Lower lobe of right lung (tissue), 2 donors: Measurements from ENCODE around the gene VIPR2. TPM values are rescaled to one million over a fixed set of nuclear protein-coding genes. Genes with fewer than 3 reads are reported as not detected.

Experiments
- ATAC-seq, 2 donors: fragments of 200-7000 bp; cut with Tn5 transposase; one replicate each; pipeline ENCODE4 v1.9.1; 2020 to 2022; ENCODE audit warnings: mild to moderate bottlenecking in 2 of 2, moderate library complexity in 2 of 2
- DNase-seq: peaks from one replicate; pipeline ENCODE4 v3.0.0-alpha.2; 2020
- H3K27ac ChIP-seq: fragments of 200-600 bp; one replicate; pipeline ENCODE4 v1.8.0; 2022
- H3K27me3 ChIP-seq: fragments of 200-600 bp; one replicate; pipeline ENCODE4 v1.8.0; 2022; ENCODE audit warnings: low read depth
- H3K36me3 ChIP-seq: fragments of 200-600 bp; one replicate; pipeline ENCODE4 v1.8.0; 2022; ENCODE audit warnings: mild to moderate bottlenecking
- H3K4me1 ChIP-seq: fragments of 200-600 bp; one replicate; pipeline ENCODE4 v1.8.0; 2022
- H3K4me3 ChIP-seq: fragments of 200-600 bp; one replicate; pipeline ENCODE4 v1.8.0; 2022; ENCODE audit warnings: mild to moderate bottlenecking
- H3K9me3 ChIP-seq: fragments of 200-600 bp; one replicate; pipeline ENCODE4 v1.8.0; 2022
- intact Hi-C: fragments of 100-400 bp; cut with DNase I; formaldehyde crosslinking; loops from one replicate; pipeline ENCODE4 v1.11.0; 2022
- total RNA-seq: library from RNA; stranded (reverse); fragmentation: NEBNext Ultra II Directional; extraction: Animal tissue kit (Norgen Biotek cat#: 25700); gene quantifications from one replicate; pipeline ENCODE4 v1.2.1, GENCODE V29; 2021
- TF ChIP-seq, protein P1 (sequence below): fragments of 200-600 bp; IDR thresholded peaks from one replicate; pipeline ENCODE4 v1.8.0; 2022; ENCODE audit warnings: antibody characterized with exemption, mild to moderate bottlenecking
- donor health status: DM: no; HTN: yes; CAD: no; lungs with severe emphysema.

The VIPR2 gene
- total RNA-seq, 1 donor from 2014 or later = 0.80 TPM

- H3K27me3 ChIP-seq = peaks cover 23% of the 10 kb centered on the region
- H3K4me3 ChIP-seq = no peak overlapping the region
- H3K27ac ChIP-seq = no peak overlapping the region
- ATAC-seq = no peak
- intact Hi-C loops = no loop called here
- no peaks in the 10 kb centered on the region for H3K9me3 ChIP-seq
- no peaks in the 10 kb centered on the region for H3K4me1 ChIP-seq
- DNase-seq = no peak
- H3K36me3 ChIP-seq = no peaks in the 10 kb centered on the region
- TF ChIP-seq, protein P1, sequence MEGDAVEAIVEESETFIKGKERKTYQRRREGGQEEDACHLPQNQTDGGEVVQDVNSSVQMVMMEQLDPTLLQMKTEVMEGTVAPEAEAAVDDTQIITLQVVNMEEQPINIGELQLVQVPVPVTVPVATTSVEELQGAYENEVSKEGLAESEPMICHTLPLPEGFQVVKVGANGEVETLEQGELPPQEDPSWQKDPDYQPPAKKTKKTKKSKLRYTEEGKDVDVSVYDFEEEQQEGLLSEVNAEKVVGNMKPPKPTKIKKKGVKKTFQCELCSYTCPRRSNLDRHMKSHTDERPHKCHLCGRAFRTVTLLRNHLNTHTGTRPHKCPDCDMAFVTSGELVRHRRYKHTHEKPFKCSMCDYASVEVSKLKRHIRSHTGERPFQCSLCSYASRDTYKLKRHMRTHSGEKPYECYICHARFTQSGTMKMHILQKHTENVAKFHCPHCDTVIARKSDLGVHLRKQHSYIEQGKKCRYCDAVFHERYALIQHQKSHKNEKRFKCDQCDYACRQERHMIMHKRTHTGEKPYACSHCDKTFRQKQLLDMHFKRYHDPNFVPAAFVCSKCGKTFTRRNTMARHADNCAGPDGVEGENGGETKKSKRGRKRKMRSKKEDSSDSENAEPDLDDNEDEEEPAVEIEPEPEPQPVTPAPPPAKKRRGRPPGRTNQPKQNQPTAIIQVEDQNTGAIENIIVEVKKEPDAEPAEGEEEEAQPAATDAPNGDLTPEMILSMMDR = no peak
These were observed 117.4 kb downstream of the VIPR2 start for GRCh38 chr7:159027056-159027788.

- Histone ChIP-seq H3K27ac (no peak overlapping the region), H3K27me3 (peaks cover 23% of the 10 kb centered on the region), H3K4me1 (no peaks in the 10 kb centered on the region), H3K4me3 (no peak overlapping the region), H3K36me3 (no peaks in the 10 kb centered on the region), H3K9me3 (no peaks in the 10 kb centered on the region)
- intact Hi-C loops = no loop called here
- no peak for ATAC-seq
- TF ChIP-seq, protein P1 = no peak
- no peak for DNase-seq
These were observed 118.2 kb downstream of the VIPR2 start for GRCh38 chr7:159026271-159027055.

DNA sequence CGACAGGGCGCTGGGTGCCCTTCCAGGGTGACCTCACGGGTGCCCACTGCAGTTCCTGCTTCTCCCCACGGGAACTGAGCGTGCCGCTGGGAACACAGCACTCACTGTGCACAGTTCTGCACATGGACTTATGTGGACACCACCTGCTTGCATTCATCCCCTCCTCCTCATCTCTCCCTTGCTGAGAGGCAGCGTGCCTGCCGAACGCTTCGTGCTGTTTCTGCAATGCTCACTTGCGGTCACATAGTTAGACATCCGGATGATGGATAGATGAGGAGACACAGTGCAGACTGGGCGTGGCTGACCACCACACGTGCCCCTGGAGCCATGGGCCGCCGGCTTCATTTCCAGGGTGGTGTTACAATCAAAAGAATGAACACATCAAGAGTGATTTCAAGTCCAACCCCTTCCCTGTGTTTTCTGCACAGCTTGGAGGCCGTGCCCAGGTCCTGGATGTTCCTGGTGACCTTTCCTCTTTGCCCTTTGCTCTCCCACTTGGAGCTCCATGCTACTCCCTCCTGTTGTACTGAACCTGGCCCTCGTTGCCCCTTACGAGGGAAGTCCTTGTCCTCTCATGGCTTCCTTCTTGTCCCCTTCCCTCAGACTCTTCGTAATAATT, 119.4 kb downstream of the VIPR2 start:
- intact Hi-C loops = no loop called here
- TF ChIP-seq, protein P1 = no peak

GRCh38 chr7:159024280-159024951, 120.3 kb downstream of the VIPR2 start:
- H3K4me3 ChIP-seq = no peak overlapping the region
- no peaks in the 10 kb centered on the region for H3K4me1 ChIP-seq
- no peaks in the 10 kb centered on the region for H3K36me3 ChIP-seq
- intact Hi-C loops = no loop called here
- ATAC-seq (no peak), DNase-seq (no peak)
- H3K27ac ChIP-seq = no peak overlapping the region
- peaks cover 6% of the 10 kb centered on the region for H3K27me3 ChIP-seq
- TF ChIP-seq, protein P1 = no peak
- no peaks in the 10 kb centered on the region for H3K9me3 ChIP-seq

More for the DNA sequence above, 119.4 kb downstream of the VIPR2 start:
- Histone ChIP-seq H3K9me3 (no peaks in the 10 kb centered on the region), H3K27me3 (peaks cover 13% of the 10 kb centered on the region), H3K36me3 (no peaks in the 10 kb centered on the region), H3K27ac (no peak overlapping the region), H3K4me1 (no peaks in the 10 kb centered on the region), H3K4me3 (no peak overlapping the region)
- ATAC-seq = no peak
- no peak for DNase-seq

DNA sequence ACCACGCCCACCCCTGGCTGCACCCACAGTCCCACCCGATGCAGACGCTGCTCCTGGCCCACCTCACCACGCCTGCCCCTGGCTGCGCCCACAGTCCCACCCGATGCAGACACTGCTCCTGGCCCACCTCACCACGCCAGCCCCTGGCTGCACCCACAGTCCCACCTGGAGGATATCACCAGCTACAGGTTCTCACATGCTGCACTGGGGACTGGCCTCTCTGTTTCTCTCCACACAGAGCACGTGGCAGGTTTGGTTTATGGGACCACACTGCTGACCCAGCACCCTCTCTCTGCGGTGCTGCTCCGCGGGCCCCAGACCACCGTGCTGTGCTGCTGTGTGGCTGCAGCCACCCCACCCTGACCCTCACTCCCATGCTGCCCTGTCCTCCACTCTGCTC, 120.9 kb downstream of the VIPR2 start:
- DNase-seq (no peak), ATAC-seq (no peak)
- TF ChIP-seq, protein P1 = no peak
- no peak overlapping the region for H3K4me3 ChIP-seq
- no peaks in the 10 kb centered on the region for H3K9me3 ChIP-seq
- intact Hi-C loops = no loop called here
- peaks cover under 1% of the 10 kb centered on the region for H3K27me3 ChIP-seq
- no peak overlapping the region for H3K27ac ChIP-seq
- H3K4me1 ChIP-seq = no peaks in the 10 kb centered on the region
- H3K36me3 ChIP-seq = no peaks in the 10 kb centered on the region
